Neural progenitor cell (in vitro differentiated cells): Measurements from ENCODE around the gene PACSIN2. TPM values are rescaled to one million over a fixed set of nuclear protein-coding genes. Genes with fewer than 3 reads are reported as not detected.
"Not testable (repeated sequence)": the region's sequence is repeated elsewhere in the genome, so short reads cannot be mapped to it uniquely, and the experiment has no call there.

Source experiments
- DNase-seq: peaks from one replicate; pipeline ENCODE4 v3.0.0-alpha.2; 2016; ENCODE audit warnings: low spot score
- H2AFZ ChIP-seq: fragments of 200-600 bp; sonication (generic); replicated peaks from 2 replicates; pipeline ENCODE4 v1.6.1; 2016; ENCODE audit warnings: antibody characterized with exemption
- H3F3A ChIP-seq: fragments of 200-600 bp; sonication (generic); 2 replicates; pipeline ENCODE4 v1.6.1; 2016; ENCODE audit warnings: antibody characterized with exemption, low read depth
- H3K27ac ChIP-seq: fragments of 200-600 bp; sonication (generic); 2 replicates; pipeline ENCODE4 v1.5.1; 2016; ENCODE audit warnings: mild to moderate bottlenecking
- H3K27me3 ChIP-seq: fragments of 200-600 bp; sonication (generic); 2 replicates; pipeline ENCODE4 v1.6.1; 2016; ENCODE audit warnings: mild to moderate bottlenecking, moderate library complexity
- H3K36me3 ChIP-seq: fragments of 200-600 bp; sonication (generic); 2 replicates; pipeline ENCODE4 v1.5.1; 2016
- H3K4me1 ChIP-seq: fragments of 200-600 bp; sonication (generic); 2 replicates; pipeline ENCODE4 v1.6.1; 2016; ENCODE audit warnings: mixed run types
- H3K4me2 ChIP-seq: fragments of 200-600 bp; sonication (generic); 2 replicates; pipeline ENCODE4 v1.6.1; 2016
- H3K4me3 ChIP-seq: fragments of 200-600 bp; sonication (generic); 2 replicates; pipeline ENCODE4 v1.5.1; 2016
- H3K79me2 ChIP-seq: fragments of 200-600 bp; sonication (generic); 2 replicates; pipeline ENCODE4 v1.6.1; 2016; ENCODE audit warnings: low read depth
- H3K9ac ChIP-seq: fragments of 200-600 bp; sonication (generic); 2 replicates; pipeline ENCODE4 v1.6.1; 2016
- H3K9me3 ChIP-seq: fragments of 200-600 bp; sonication (generic); 2 replicates; pipeline ENCODE4 v1.5.1; 2016; ENCODE audit warnings: low read depth
- H4K20me1 ChIP-seq: fragments of 200-600 bp; sonication (generic); 2 replicates; pipeline ENCODE4 v1.6.1; 2016; ENCODE audit warnings: low read depth
- H3K27ac Mint-ChIP-seq: 3 replicates; pipeline ENCODE4 v1.8.0; 2021; ENCODE audit warnings: mixed read lengths
- H3K27me3 Mint-ChIP-seq: 2 replicates; pipeline ENCODE4 v1.8.0; 2022; ENCODE audit warnings: low read depth, mild to moderate bottlenecking, inconsistent platforms, moderate library complexity, mixed read lengths; ENCODE audit not compliant: insufficient read depth
- H3K36me3 Mint-ChIP-seq: 3 replicates; pipeline ENCODE4 v1.8.0; 2021; ENCODE audit warnings: mixed read lengths
- H3K4me1 Mint-ChIP-seq: 3 replicates; pipeline ENCODE4 v1.8.0; 2021; ENCODE audit warnings: mixed read lengths
- H3K4me3 Mint-ChIP-seq: 3 replicates; pipeline ENCODE4 v1.8.0; 2021; ENCODE audit warnings: mild to moderate bottlenecking, moderate library complexity, mixed read lengths
- H3K9me3 Mint-ChIP-seq: 3 replicates; pipeline ENCODE4 v1.8.0; 2020; ENCODE audit warnings: mixed read lengths
- CTCF ChIP-seq: fragments of 200-600 bp; sonication (generic); IDR thresholded peaks from 2 replicates; pipeline ENCODE4 v1.5.1; 2017; ENCODE audit warnings: antibody characterized with exemption, mild to moderate bottlenecking
- EZH2 ChIP-seq: fragments of 200-600 bp; sonication (generic); IDR thresholded peaks from 2 replicates; pipeline ENCODE4 v1.6.1; 2017; ENCODE audit warnings: antibody characterized with exemption, mild to moderate bottlenecking, moderate library complexity
- EZH2phosphoT487 ChIP-seq: fragments of 200-600 bp; sonication (generic); IDR thresholded peaks from 2 replicates; pipeline ENCODE4 v1.6.1; 2017; ENCODE audit warnings: antibody characterized with exemption
- total RNA-seq: library from RNA; depleted of rRNA; stranded (reverse); fragments of >200 nt; gene quantifications from 2 replicates; pipeline ENCODE4 v1.2.3, GENCODE V29; 2015; ENCODE audit warnings: low replicate concordance

The PACSIN2 gene
- total RNA-seq, 1 donor from 2014 or later: 38.1 TPM

- Histone ChIP-seq H3K27ac (no peak overlapping the region), H3K4me2 (no peak overlapping the region), H3K36me3 (no peaks in the 10 kb centered on the region), H3K4me1 (peaks cover 37% of the 10 kb centered on the region), H3K9ac (no peak overlapping the region), H3K27me3 (no peaks in the 10 kb centered on the region), H3K9me3 (no peaks in the 10 kb centered on the region), H3F3A (peaks cover 10% of the 10 kb centered on the region), H4K20me1 (peaks cover 95% of the 10 kb centered on the region), H3K79me2 (peaks cover 90% of the 10 kb centered on the region), H3K4me3 (no peak overlapping the region), H2AFZ (no peak overlapping the region)
- no peak for DNase-seq
- no peaks in the 10 kb centered on the region for H3K36me3 Mint-ChIP-seq
- TF ChIP-seq EZH2 (no peak), CTCF (no peak), EZH2phosphoT487 (no peak)
- peaks cover 1% of the 10 kb centered on the region for H3K27me3 Mint-ChIP-seq
- H3K4me3 Mint-ChIP-seq: no peak overlapping the region
- H3K9me3 Mint-ChIP-seq: no peaks in the 10 kb centered on the region
- no peak overlapping the region for H3K27ac Mint-ChIP-seq
- H3K4me1 Mint-ChIP-seq: peaks cover 62% of the 10 kb centered on the region
Observed at GRCh38 chr22:42961810-42962209, 53.1 kb downstream of the PACSIN2 start.

DNA sequence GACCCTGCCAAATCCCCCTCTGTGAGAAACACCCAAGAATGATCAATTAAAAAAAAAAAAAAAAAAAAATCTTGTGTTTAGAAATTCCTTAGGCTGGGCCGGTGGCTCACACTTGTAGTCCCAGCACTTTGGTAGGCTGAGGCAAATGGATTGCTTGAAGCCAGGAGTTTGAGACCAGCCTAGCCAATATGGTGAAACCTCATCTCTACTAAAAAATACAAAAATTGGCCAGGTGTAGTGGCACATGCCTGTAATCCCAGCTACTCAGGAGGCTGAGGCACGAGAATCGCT lies 53.6 kb downstream of the PACSIN2 start:
- Histone ChIP-seq H3K79me2 (peaks cover 90% of the 10 kb centered on the region), H4K20me1 (peaks cover 92% of the 10 kb centered on the region), H3K4me1 (peaks cover 37% of the 10 kb centered on the region)
- not testable (repeated sequence) for H3K27ac ChIP-seq, H3K27me3 Mint-ChIP-seq, H3K36me3 ChIP-seq, H3K36me3 Mint-ChIP-seq, H3F3A ChIP-seq, H3K4me3 Mint-ChIP-seq, H3K27me3 ChIP-seq, H2AFZ ChIP-seq, H3K9me3 Mint-ChIP-seq, H3K9ac ChIP-seq, DNase-seq, H3K4me2 ChIP-seq, H3K27ac Mint-ChIP-seq, H3K9me3 ChIP-seq, H3K4me3 ChIP-seq
- H3K4me1 Mint-ChIP-seq: peaks cover 65% of the 10 kb centered on the region

DNA sequence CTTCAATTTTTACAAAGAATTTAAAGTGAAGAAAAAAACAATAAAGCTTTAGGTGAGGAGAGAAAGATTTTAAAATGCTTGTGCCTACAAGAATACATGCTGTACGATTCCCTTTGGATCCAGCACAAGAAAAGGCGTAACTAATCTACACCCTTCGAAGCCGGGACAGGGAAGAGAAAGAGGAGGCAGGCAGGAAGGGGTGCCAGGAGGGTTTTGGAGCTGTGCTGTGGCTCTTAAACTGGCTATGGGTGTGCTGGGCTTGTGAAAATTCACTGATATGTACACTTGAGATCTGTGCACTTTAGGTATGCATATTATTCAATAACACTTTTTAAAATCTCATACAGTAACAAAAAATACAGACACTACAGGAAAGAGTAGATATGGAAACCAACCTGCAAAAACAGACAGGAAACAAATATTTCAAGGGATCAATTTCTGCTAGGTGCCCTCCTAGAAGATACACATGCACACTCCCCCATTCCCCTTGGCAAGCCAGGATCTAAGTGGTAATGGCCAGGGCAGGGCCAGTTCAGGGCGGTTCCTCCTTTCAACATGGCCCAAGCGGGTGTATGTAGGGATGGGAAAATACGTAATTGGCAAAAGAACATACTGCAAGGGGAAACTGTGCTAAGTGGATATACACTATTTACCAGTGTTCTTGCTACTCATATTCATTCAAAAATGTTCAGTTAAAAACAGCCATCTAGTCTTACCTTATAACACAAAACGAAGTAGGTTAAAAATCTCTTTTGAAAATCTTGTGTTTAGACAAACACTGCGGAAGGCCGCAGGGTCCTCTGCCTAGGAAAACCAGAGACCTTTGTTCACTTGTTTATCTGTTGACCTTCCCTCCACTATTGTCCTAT lies 54.2 kb downstream of the PACSIN2 start:
- H3K27ac Mint-ChIP-seq: no peak overlapping the region
- H3K4me1 Mint-ChIP-seq: peaks cover 63% of the 10 kb centered on the region
- peaks cover 86% of the 10 kb centered on the region for H4K20me1 ChIP-seq

More for the DNA sequence above, 54.2 kb downstream of the PACSIN2 start:
- no peak overlapping the region for H3K4me3 ChIP-seq
- H3K36me3 Mint-ChIP-seq: peaks cover 3% of the 10 kb centered on the region
- H3K36me3 ChIP-seq: no peaks in the 10 kb centered on the region
- H3K4me2 ChIP-seq: peak overlapping the region; percentile 21
- no peak for TF ChIP-seq CTCF
- TF ChIP-seq EZH2: no peak
- no peak for TF ChIP-seq EZH2phosphoT487
- H3K79me2 ChIP-seq: peaks cover 90% of the 10 kb centered on the region
- H2AFZ ChIP-seq: no peak overlapping the region
- no peaks in the 10 kb centered on the region for H3K9me3 Mint-ChIP-seq
- no peaks in the 10 kb centered on the region for H3K27me3 ChIP-seq
- H3K9me3 ChIP-seq: no peaks in the 10 kb centered on the region
- H3K4me1 ChIP-seq: peaks cover 36% of the 10 kb centered on the region
- no peaks in the 10 kb centered on the region for H3K27me3 Mint-ChIP-seq
- H3K27ac ChIP-seq: no peak overlapping the region
- DNase-seq: no peak
- H3K9ac ChIP-seq: no peak overlapping the region
- peaks cover 9% of the 10 kb centered on the region for H3F3A ChIP-seq
- H3K4me3 Mint-ChIP-seq: no peak overlapping the region
